Neural cell (in vitro differentiated cells): ENCODE measurements around the gene SHISAL1. TPM values are rescaled to one million over a fixed set of nuclear protein-coding genes. Genes with fewer than 3 reads are reported as not detected.

Experiments used
- H2AFZ ChIP-seq: fragments of 200-600, 300-800 bp; sonication (generic), shearing (Covaris generic); 2 replicates; pipeline ENCODE4 v1.6.0; 2014; ENCODE audit warnings: low read depth, mild to moderate bottlenecking, antibody characterized with exemption, low read length, moderate library complexity
- H3F3A ChIP-seq: fragments of 200-600 bp; shearing (Covaris generic); 2 replicates; pipeline ENCODE4 v1.6.1; 2016; ENCODE audit warnings: mild to moderate bottlenecking, moderate library complexity, mixed read lengths, antibody characterized with exemption, low read length; ENCODE audit not compliant: insufficient read depth, poor library complexity, severe bottlenecking
- H3K27ac ChIP-seq: fragments of 200-600, 300-800 bp; sonication (generic), shearing (Covaris generic); 2 replicates; pipeline ENCODE4 v1.5.1; 2014; ENCODE audit warnings: mild to moderate bottlenecking, low read length, moderate library complexity
- H3K27me3 ChIP-seq: fragments of 300-800, 200-600 bp; sonication (generic), shearing (Covaris generic); 2 replicates; pipeline ENCODE4 v1.6.0; 2014; ENCODE audit warnings: mild to moderate bottlenecking, low read depth, low read length, moderate library complexity; ENCODE audit not compliant: insufficient read depth
- H3K36me3 ChIP-seq: fragments of 300-800, 200-600 bp; sonication (generic), shearing (Covaris generic); 2 replicates; pipeline ENCODE4 v1.5.1; 2014; ENCODE audit warnings: mild to moderate bottlenecking, antibody characterized with exemption, low read length, moderate library complexity; ENCODE audit not compliant: insufficient read depth
- H3K4me2 ChIP-seq: fragments of 300-800, 200-600 bp; sonication (generic), shearing (Covaris generic); 2 replicates; pipeline ENCODE4 v1.6.0; 2014; ENCODE audit warnings: mild to moderate bottlenecking, low read length
- H3K4me3 ChIP-seq: fragments of 300-800, 200-600 bp; sonication (generic), shearing (Covaris generic); 2 replicates; pipeline ENCODE4 v1.5.1; 2014; ENCODE audit warnings: mild to moderate bottlenecking, low read length, moderate library complexity
- H3K79me2 ChIP-seq: fragments of 200-600 bp; shearing (Covaris generic); replicated peaks from 2 replicates; pipeline ENCODE4 v1.6.0; 2014; ENCODE audit warnings: mild to moderate bottlenecking, low read length, moderate library complexity; ENCODE audit not compliant: insufficient read depth
- H3K9ac ChIP-seq: fragments of 300-800, 200-600 bp; sonication (generic), shearing (Covaris generic); 2 replicates; pipeline ENCODE4 v1.6.1; 2016; ENCODE audit warnings: mild to moderate bottlenecking, low read length, mixed read lengths
- H3K9me2 ChIP-seq: fragments of 200-600 bp; shearing (Covaris generic); 2 replicates; pipeline ENCODE4 v1.6.1; 2016; ENCODE audit warnings: mild to moderate bottlenecking, low read length, mixed read lengths; ENCODE audit not compliant: insufficient read depth
- H3K9me3 ChIP-seq: fragments of 200-600, 300-800 bp; sonication (generic), shearing (Covaris generic); 2 replicates; pipeline ENCODE4 v1.6.1; 2016; ENCODE audit warnings: mild to moderate bottlenecking, mixed run types, low read length, moderate library complexity, mixed read lengths
- H4K20me1 ChIP-seq: fragments of 200-600 bp; shearing (Covaris generic); 2 replicates; pipeline ENCODE4 v1.6.1; 2016; ENCODE audit warnings: mild to moderate bottlenecking, mixed run types; ENCODE audit not compliant: insufficient read depth
- CTCF ChIP-seq: fragments of 450-650 bp; IDR thresholded peaks from 2 replicates; pipeline ENCODE4 v1.5.1; 2014; ENCODE audit warnings: antibody characterized with exemption, mild to moderate bottlenecking, moderate library complexity; ENCODE audit not compliant: poor library complexity, severe bottlenecking
- EP300 ChIP-seq: fragments of 450-650 bp; conservative IDR thresholded peaks from 2 replicates; pipeline ENCODE4 v1.6.1; 2014; ENCODE audit warnings: antibody characterized with exemption, mild to moderate bottlenecking, moderate library complexity; ENCODE audit not compliant: poor library complexity, severe bottlenecking
- EZH2 ChIP-seq: fragments of 200-600, 300-800 bp; shearing (Covaris generic), sonication (generic); IDR thresholded peaks from 2 replicates; pipeline ENCODE4 v1.6.1; 2014; ENCODE audit warnings: antibody characterized with exemption, low read length, borderline replicate concordance, mild to moderate bottlenecking; ENCODE audit not compliant: insufficient read depth, poor library complexity, severe bottlenecking
- MXI1 ChIP-seq: fragments of 450-650 bp; conservative IDR thresholded peaks from 2 replicates; pipeline ENCODE4 v1.6.1; 2014; ENCODE audit warnings: antibody characterized with exemption, mild to moderate bottlenecking; ENCODE audit not compliant: poor library complexity, severe bottlenecking
- POLR2AphosphoS5 ChIP-seq: IDR thresholded peaks from 2 replicates; pipeline ENCODE4 v1.6.1; 2012
- RAD21 ChIP-seq: fragments of 450-650 bp; conservative IDR thresholded peaks from 2 replicates; pipeline ENCODE4 v1.6.1; 2014; ENCODE audit warnings: antibody characterized with exemption, mild to moderate bottlenecking, moderate library complexity
- SMC3 ChIP-seq: fragments of 450-650 bp; conservative IDR thresholded peaks from 2 replicates; pipeline ENCODE4 v1.6.1; 2014; ENCODE audit warnings: antibody characterized with exemption, mild to moderate bottlenecking, moderate library complexity; ENCODE audit not compliant: poor library complexity
- TAF1 ChIP-seq: IDR thresholded peaks from 2 replicates; pipeline ENCODE4 v1.6.1; 2012; ENCODE audit warnings: low read depth
- polyA plus RNA-seq: library from polyadenylated mRNA; depleted of rRNA; stranded (reverse); fragments of >200 nt; gene quantifications from 2 replicates; pipeline ENCODE4 v1.2.3, GENCODE V29; 2014
- TF ChIP-seq, protein P1 (sequence below): IDR thresholded peaks from 2 replicates; pipeline ENCODE4 v1.6.1; 2012; ENCODE audit warnings: borderline replicate concordance

SHISAL1 gene
- polyA plus RNA-seq, 1 donor from 2014 or later = 15.4 TPM

- H3K9me2 ChIP-seq = no peaks in the 10 kb centered on the region
- no peak overlapping the region for H3K9ac ChIP-seq
- H3F3A ChIP-seq = no peaks in the 10 kb centered on the region
- TF ChIP-seq POLR2AphosphoS5 = no peak
- no peak for TF ChIP-seq SMC3
- no peak for TF ChIP-seq MXI1
- TF ChIP-seq, protein P1, sequence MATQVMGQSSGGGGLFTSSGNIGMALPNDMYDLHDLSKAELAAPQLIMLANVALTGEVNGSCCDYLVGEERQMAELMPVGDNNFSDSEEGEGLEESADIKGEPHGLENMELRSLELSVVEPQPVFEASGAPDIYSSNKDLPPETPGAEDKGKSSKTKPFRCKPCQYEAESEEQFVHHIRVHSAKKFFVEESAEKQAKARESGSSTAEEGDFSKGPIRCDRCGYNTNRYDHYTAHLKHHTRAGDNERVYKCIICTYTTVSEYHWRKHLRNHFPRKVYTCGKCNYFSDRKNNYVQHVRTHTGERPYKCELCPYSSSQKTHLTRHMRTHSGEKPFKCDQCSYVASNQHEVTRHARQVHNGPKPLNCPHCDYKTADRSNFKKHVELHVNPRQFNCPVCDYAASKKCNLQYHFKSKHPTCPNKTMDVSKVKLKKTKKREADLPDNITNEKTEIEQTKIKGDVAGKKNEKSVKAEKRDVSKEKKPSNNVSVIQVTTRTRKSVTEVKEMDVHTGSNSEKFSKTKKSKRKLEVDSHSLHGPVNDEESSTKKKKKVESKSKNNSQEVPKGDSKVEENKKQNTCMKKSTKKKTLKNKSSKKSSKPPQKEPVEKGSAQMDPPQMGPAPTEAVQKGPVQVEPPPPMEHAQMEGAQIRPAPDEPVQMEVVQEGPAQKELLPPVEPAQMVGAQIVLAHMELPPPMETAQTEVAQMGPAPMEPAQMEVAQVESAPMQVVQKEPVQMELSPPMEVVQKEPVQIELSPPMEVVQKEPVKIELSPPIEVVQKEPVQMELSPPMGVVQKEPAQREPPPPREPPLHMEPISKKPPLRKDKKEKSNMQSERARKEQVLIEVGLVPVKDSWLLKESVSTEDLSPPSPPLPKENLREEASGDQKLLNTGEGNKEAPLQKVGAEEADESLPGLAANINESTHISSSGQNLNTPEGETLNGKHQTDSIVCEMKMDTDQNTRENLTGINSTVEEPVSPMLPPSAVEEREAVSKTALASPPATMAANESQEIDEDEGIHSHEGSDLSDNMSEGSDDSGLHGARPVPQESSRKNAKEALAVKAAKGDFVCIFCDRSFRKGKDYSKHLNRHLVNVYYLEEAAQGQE = no peak
- TF ChIP-seq CTCF = no peak
- no peak for TF ChIP-seq TAF1
- TF ChIP-seq RAD21 = no peak
- no peak for TF ChIP-seq EP300
- no peak for TF ChIP-seq EZH2
- H3K79me2 ChIP-seq = no peaks in the 10 kb centered on the region
- no peak overlapping the region for H2AFZ ChIP-seq
- no peak overlapping the region for H3K27ac ChIP-seq
- H3K27me3 ChIP-seq = no peaks in the 10 kb centered on the region
- H3K4me2 ChIP-seq = no peak overlapping the region
- no peaks in the 10 kb centered on the region for H3K9me3 ChIP-seq
- H4K20me1 ChIP-seq = no peaks in the 10 kb centered on the region
- H3K4me3 ChIP-seq = no peak overlapping the region
- H3K36me3 ChIP-seq = no peaks in the 10 kb centered on the region
Observed at GRCh38 chr22:44291265-44291664, 21.5 kb downstream of the SHISAL1 start.

GRCh38 chr22:44289414-44290171 lies 23.2 kb downstream of the SHISAL1 start:
- Histone ChIP-seq H3K27ac (no peak overlapping the region), H2AFZ (no peak overlapping the region), H3K36me3 (no peaks in the 10 kb centered on the region), H3K9me2 (no peaks in the 10 kb centered on the region), H4K20me1 (no peaks in the 10 kb centered on the region), H3K9me3 (no peaks in the 10 kb centered on the region), H3K4me3 (no peak overlapping the region), H3K4me2 (no peak overlapping the region), H3K79me2 (no peaks in the 10 kb centered on the region), H3K27me3 (no peaks in the 10 kb centered on the region), H3F3A (no peaks in the 10 kb centered on the region), H3K9ac (no peak overlapping the region)
- TF ChIP-seq TAF1 (no peak), POLR2AphosphoS5 (no peak), RAD21 (no peak), EZH2 (no peak), MXI1 (no peak), EP300 (no peak), CTCF (no peak), SMC3 (no peak)
- TF ChIP-seq, protein P1 = no peak
